NCI-H2107 (cell line): ENCODE data around the gene NOVA1.
A peak's percentile ranks its signal among the peaks of the same experiment; 100 is the strongest.

Experiments
- DNase-seq: peaks from one replicate; lab custom pipeline; 2025; lab: John Stamatoyannopoulos, UW

Gene NOVA1

DNA sequence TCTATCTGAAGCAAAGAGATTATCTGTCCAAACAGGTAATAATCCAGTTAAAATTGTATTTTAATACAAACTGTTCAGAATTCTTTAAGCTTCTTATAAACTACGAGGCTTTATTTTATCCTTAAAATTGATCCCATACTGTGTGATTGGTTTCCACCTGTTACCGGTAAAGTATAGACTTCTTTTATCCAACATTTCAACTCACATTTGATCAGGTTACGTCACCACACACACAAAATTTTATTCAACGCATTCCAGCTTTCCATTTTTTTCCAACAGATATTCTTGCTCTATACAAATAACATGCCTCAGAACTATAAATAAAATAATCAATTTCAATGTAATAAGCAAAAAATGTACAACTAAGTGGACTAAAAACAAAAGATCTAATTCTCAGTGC lies 4.5 kb downstream of the NOVA1 start:
- DNase-seq: no peak

DNA sequence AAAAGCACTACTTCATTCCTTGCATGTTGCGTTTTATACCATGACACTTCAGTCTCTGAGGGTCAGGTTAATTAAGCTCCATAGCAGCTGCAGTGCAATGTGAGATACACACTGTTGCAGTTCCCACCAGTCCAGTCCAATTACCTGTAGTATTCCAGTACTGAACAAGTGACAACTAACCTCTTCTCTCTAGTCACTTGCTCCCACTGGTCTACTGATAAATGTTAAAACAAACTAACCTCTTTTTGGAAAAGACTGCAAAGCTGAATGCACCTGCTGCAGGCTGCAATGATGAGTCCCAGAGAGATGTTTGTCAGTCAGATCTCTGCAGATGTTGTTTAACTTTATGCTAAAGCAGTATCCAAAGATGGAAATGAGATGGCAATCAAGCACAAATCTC lies 7.9 kb downstream of the NOVA1 start:
- no peak for DNase-seq

DNA sequence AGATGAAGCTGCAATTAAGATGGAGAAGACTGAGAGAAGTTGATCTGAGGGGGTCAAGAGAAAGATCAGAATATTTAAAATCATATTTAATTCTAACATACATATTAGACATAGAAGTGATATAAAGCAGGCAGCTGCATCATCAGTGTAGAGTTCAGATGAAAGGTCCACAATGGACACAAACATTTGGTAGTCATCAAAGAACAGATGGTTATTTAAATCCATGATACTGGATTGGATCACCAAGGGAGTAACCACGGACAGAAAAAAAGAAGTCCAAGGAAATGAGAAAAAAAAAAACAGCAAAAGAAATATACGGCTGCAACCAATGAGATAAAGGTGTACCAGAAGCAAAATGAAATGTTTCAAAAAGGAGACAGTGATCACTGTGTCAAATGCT lies 20.1 kb downstream of the NOVA1 start:
- no peak for DNase-seq

DNA sequence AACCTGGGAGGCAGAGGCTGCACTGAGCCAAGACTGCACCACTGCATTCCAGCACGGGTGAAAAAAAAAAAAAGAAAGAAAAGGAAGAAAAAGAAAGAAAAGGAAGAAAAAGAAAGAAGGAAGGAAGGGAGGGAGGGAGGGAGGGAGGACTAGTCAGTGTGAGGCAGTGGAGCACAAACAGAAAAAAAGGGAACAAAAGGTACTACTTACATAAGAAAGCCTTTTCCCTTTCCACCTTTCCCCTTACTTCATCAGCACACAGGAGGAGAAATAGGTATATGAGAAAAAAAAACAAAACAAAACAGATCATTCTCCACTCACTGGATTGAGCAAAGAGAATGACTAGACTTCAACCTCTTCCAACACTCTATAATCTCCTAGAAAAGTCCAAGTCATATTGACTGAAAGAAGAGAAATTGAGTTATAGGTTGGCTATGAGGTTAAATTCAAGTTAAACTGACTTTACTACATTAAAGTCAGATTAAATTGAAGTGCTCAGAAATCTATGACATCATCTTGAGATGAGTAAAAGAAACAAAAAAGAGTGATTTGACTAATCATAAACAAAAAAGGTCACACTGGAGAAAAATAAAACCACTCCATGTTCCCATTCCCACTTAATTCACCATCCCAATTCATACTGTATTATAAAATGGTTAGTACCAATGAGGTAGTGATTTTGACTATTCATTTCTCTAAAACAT lies 43.6 kb downstream of the NOVA1 start:
- DNase-seq: no peak

DNA sequence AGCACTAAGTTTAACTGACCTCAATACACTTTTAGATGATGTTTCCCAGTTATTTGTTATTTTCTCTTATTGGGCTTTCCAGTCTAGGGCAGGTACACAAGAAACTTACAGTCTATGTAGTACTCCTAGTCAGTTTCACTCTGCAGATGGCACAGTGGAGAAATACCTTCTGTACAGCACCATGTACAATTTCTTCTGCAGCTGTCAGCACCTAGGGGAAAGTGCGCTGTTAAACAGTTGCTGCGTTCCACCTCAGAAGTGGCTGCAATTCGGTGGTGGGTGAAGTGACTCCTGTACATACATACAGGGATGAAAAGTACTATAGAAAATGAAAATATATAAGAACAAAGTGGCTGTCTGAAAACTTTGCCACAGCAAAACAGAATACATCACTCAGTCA lies 48.3 kb downstream of the NOVA1 start:
- no peak for DNase-seq

DNA sequence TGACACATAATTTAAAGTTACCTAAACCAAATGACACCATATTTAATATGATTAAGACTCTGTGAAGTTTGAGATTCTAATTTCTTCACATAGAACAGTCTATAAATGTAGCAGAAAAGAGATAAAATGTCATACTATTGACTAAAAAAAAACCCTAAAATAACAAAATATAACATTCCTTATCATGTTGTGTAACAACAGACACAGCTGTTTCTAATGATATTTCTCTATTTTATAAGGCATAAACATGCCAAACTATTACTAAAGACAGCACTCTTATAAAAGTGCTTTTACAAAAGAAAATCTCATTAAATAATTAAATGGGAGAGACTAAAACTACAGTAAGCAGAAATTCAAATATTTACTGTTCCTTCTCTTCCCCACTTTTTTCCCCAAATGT lies 49.4 kb downstream of the NOVA1 start:
- DNase-seq: no peak

DNA sequence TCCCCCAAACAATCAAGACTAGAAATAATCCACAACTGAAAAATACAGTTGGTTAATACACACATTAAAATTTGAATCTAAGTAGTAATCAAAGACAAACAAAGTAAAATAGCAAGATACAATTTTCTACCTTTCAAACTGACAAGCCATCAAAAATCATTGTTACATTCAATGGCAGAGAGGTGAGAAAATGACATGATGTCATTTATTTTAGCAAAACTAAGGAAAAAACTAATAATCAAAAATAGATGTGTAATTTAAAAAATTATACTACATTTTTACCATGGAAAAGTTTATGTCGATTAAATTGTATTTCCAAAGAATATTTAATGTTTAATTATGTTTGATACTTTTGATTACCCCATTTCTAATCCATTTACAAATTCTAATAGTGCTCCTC lies 59.7 kb downstream of the NOVA1 start:
- DNase-seq: no peak

DNA sequence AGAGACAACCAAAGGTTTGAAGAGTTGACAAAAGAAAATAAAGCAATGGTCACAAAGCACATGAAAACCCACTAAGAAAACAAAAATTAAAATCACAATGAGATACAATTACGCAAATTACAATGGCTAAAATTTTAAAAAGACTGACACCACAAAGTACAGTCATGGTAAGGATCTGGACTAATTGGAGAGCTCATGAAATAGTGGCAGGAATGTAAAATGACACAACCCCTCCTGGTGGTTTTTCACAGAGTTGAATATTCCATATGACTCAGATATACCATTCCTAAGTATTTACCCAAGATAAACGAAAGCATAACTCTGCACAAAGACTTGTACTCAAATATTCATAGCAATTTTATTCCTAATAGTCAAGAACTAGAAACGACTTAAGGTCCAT lies 65.9 kb downstream of the NOVA1 start:
- no peak for DNase-seq

DNA sequence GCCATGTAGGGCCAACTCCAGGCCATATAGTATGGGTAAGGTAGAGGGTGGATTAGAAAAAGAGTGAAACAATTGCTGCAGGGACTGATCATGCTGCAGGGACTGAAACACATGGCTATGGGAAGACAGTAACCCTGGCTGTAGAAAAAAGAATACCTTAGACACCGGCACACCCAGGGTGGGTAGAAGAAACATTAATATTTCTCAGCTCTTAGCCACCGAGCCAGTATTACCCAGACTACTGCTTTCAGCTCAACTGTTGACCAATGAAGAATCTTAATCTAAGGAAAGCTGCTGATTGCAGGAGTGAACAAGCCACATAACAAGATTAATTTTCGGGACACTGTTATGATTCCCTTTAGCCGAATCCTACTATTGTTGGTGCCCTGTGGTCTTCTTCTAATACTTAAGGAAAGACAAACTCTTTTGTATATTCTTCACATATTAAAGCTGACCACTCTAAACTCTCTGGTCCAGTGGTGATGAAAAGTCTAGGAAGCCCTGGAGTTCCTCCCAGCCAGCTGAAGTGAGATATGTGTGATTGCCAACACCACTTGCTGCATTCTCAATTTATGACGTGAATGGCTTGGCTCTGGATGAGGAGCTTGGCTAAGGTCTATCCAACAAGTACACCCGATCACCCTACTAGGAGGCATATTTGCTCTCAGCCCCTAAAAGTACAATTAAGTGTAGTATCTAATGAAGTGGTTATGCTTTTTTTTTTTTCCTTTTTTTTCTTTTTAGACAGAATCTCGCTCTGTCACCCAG lies 69.2 kb downstream of the NOVA1 start:
- no peak for DNase-seq

DNA sequence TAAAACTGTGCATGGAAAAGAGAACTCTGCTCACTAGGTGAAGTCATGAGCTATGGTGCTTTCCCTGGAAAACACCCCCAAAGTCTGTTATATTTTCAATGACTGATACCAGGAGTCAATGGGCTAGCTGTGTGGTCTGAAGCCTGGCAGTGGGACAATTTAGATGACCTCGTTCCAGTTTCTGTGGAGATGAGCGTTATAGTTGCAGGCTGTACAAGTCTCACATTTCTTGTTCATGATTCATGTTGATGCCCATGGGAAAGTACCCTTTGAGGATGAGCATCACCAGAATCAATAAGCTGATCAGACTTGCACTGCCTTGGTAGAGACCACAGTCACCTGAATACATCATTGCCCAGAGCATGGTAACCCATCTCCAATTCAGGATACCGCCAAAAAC lies 70.7 kb downstream of the NOVA1 start:
- DNase-seq: no peak

DNA sequence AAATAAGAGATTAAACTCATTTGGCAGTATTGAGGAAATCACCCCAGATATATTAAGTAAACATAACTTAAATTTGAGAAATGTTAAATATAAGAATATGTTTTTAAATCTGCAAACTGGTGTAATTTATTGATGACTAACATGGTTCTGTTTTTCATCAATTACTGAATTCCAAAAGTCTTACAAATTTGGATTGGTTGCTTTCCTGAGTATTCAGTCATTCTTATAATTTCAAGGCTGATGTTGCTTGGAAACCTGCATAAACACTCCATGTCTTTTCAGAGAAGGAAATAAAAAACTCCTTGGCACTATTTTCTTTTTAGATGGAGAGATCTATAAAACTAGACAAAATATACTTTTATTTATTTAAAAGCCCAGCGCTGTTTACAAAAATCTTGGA lies 71.7 kb downstream of the NOVA1 start:
- no peak for DNase-seq

DNA sequence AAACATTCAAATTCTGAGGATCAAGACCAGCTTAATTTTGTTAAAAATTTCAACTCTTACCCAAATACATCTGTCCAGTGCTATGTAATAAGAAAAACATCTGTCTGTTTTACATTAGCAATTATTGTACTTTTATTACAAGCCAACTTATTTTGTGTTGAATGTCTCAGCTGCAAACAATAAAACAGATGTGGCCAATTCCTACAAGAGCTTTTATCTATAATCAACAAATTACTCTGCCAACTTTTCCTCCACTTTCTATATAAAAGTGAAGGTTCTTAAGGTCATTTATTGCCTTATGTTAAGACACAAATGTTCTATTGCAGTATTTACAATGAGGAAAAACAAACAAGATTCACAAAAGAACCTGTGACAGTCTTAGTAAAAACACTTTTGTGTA lies 72.7 kb downstream of the NOVA1 start:
- DNase-seq: no peak

DNA sequence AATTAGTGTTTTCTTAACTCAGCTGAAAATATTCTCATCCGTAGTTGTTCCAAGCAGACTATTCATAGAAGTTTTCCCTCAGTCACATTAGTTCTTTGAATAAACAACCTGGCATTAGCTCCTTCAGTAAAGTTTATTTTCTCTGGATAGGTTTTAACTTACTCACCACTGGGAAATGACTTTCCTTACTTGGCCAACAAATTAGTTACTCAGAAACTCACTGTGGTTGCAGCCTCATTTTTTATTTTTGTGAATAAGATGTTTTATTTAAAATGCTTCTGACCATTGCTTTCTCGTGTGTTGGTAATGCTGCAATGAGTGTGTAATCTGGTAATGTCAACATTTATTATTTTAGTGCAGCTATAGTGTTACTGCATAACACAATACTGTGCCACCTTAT lies 74.9 kb downstream of the NOVA1 start:
- DNase-seq: no peak

DNA sequence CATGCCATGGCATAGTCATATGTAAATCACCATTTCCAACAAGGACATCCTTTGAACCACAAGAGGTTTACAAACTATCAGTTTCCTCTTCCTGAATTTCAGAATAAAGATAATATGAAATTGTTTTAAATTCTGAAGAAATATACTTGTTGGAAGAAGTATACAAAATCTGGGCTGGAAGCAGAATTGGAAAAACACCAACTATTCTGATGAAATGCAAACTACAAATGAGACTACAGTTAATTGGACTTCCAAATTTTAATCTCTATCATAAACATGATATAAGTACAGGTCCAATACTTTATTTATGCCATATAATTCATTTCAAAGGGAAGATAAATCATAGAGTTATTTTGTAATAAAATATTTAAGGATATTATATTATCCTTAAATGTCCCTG lies 80.1 kb downstream of the NOVA1 start:
- no peak for DNase-seq

DNA sequence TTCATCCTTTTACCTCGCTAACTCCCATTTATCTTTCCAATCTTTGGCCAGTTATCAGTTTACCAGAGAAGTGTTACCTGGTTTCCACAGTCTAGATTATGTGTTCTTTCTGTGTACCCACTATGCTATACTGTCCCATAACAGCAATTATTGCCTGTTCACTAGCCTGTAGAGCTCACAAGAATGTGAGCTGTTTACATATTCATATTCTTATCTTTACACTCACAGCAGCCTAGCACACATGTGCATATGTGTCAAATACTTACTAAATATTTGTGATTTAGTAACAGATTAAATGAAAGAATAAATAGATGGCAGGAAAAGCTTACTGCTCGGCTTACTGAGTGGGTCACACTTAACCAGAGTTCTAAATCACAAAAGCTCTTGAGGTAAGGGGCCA lies 97.8 kb downstream of the NOVA1 start:
- DNase-seq: no peak

DNA sequence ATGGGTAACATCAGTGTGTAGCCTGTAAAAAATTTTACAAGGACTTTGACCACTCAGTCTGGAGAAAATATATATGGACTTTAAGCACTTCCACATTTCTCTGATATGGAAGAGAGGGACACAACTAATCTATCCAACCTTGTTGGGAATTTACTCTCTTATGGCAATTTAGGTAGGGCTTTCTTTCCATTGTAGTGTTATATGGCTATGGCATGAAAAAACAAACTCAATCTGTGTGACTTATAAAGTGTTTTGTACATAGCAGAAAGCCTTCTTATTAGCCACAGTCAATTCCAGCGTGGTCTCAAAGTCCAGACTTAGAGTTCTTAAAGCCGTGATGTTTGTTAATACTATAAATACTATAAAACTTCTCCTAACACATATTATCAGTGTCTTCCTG lies 98.3 kb downstream of the NOVA1 start:
- DNase-seq: no peak

DNA sequence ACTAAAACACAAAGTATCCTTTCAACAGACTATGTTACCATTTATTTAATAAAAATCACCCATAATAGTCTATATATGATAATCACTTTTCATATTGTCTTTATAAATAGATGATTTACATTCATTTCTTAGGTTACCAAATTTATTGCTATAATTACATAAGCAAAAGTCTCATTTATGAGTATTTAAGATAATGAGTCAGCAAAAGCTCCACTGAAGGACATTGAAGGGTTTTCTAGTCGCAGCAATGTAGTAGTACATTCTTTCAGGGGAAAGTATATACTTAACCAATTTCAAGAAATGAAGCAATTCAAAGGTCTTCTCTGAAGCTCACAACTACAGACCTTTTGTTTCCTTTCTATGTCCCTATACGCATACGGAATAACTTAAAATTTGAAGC lies 110.9 kb downstream of the NOVA1 start:
- no peak for DNase-seq

DNA sequence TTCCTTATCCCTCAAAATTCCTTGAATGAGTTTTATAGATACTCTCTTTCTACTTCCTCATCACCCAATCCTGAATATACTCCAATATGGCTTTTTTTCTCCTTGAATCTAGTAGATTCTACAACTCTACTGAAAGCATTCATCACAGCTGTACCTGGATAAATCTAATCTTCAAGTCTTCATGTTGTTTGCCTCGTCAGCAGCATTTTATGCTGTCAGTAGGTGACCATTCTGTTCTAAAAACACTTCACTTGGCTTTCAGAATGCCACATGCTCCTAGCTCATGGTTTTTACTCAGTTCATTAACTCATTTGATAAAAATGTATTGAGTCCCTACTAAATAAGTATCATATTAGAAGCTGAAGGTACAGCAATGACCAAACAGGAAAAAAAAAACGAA lies 113.3 kb downstream of the NOVA1 start:
- no peak for DNase-seq

DNA sequence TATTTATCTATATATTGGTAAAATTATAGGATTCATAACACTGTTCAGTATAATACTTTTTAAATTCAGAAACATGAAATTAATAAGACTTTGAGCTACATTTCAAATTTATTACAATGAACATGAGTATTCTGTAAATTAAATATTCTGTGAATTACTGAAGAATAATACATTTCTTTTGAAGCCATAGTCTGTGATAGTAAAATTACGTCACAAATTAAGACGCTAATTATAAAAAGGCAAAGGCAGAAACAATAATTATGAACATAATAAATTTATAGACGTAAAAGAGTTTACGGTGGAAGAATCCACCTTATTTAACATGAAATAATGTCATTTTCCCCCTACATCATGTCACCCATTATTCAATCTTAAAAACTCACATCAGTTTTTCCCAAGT lies 118.9 kb downstream of the NOVA1 start:
- no peak for DNase-seq

DNA sequence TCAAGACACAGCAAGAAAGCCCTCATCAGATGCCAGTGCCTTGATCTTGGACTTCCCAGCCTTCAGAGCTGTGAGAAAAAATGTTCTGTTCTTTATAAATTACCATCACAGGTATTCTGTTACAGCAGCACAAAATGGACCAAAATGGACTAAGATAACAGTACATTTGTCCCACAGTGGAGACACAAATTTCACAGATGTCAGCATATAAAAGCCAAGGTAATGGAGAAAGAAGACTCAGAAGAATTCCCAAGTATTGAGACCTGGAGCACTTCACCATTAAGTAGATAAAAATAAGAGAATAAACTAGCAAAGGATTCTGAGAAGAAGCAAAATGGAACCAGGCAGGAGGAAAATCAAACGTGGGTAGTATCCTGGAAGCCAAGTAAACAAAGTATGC lies 131.0 kb downstream of the NOVA1 start:
- DNase-seq: no peak

DNA sequence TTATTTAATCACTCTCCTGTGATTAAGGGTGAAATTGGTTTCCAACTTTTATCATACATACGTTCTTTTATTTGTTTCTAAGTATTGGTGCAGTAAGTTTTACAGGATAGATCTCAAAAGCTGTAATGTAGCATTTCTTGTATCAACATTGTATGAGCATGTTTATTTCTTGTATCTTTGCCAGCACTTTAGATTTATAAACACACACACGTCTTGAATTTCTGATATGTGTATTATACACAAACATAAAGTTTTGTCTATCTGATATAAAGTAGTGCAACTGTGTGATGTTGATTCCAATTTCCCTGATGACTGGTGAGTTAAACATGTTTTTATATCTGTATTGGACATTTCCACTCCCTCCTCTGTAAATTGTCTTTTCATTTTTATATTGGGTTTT lies 134.7 kb downstream of the NOVA1 start:
- DNase-seq: no peak

DNA sequence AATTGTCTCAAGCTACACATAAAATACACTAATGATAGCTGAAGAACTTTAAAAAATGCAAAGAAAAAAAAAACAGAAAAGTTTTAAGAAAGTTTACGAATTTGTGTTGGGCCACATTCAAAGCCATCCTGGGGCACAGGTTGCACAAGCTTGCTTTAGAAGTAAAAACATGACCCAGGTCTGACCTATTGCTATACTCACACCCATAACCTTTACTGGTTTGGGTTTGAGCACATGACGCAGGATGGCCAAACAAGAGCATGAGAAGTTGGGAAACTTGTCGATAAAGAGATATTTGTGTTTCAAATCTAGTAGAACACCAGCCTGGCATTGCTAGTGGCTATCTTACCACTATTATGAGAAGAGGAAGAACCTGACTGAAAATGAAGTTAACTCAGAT lies 143.7 kb downstream of the NOVA1 start:
- no peak for DNase-seq

DNA sequence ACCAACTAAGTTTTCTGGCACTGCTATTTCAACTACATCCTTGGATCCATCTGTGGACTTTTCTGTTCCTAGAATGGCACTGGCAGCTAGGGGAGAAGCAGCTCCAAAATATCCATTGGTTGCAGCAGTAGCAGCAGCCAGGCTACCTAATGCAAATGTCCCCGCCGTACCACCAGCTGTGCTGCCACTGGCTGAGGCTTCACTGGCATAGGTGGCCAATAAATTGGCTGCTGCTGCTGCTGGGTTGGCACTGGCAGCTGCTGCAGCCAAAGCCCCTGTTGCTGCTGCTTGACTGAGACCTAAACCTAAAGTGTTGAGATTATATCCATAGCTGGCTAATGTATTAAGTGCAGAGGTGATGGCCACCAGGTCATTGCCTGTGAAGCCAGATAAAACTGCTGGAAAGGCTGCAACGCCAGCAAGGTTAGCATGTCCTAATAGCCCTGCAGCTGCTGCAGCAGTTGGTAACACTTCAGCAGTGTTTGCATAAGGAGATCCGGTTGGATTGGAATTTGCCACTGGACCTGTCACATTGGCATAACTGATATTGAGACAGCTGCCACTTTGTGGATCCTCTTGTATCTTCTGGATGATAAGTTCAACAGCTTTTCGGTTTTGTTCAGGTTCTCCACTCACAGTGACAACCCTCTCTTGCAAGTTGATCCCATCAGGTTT lies 149.5 kb downstream of the NOVA1 start:
- DNase-seq: peak; percentile 12
